Mammary epithelial cell (primary cell): ENCODE data around the gene FAM47E.

ENCODE experiments used
- CTCF ChIP-seq, 2 donors: IDR thresholded peaks in 1 of 2; conservative IDR thresholded peaks in 1 of 2; 2 replicates each; pipeline ENCODE4 v1.5.1; 2011 to 2012; ENCODE audit warnings: inconsistent platforms in 2 of 2, low read length in 2 of 2, mild to moderate bottlenecking in 2 of 2, control low read depth in 1 of 2, low read depth in 1 of 2; ENCODE audit not compliant: insufficient read depth in 1 of 2; ENCODE audit errors: extremely low read depth in 1 of 2
- EZH2 ChIP-seq: IDR thresholded peaks from 2 replicates; pipeline ENCODE4 v1.6.1; 2012; ENCODE audit warnings: low read length, inconsistent platforms, borderline replicate concordance

- no peak for TF ChIP-seq EZH2
- no peak for TF ChIP-seq CTCF (conservative IDR thresholded peaks at IDR 0.05 in 1 of 2, IDR thresholded peaks at IDR 0.05 in 1 of 2; ENCODE audit: extremely low read depth in 1 of 2, insufficient read depth in 1 of 2, low read depth in 1 of 2, low read length in 2 of 2)
Measured at GRCh38 chr4:76207549-76207948, 44.0 kb upstream of the FAM47E start.
